ENCODE measurements around the gene EIF4E. TPM values are rescaled to one million over a fixed set of nuclear protein-coding genes. Genes with fewer than 3 reads are reported as not detected.
A peak's percentile ranks its signal among the peaks of the same experiment; 100 is the strongest.
"Not testable (repeated sequence)": the region's sequence is repeated elsewhere in the genome, so short reads cannot be mapped to it uniquely, and the experiment has no call there.

Gene EIF4E
- total RNA-seq, 1 donor from 2014 or later: 87.3 TPM

DNA sequence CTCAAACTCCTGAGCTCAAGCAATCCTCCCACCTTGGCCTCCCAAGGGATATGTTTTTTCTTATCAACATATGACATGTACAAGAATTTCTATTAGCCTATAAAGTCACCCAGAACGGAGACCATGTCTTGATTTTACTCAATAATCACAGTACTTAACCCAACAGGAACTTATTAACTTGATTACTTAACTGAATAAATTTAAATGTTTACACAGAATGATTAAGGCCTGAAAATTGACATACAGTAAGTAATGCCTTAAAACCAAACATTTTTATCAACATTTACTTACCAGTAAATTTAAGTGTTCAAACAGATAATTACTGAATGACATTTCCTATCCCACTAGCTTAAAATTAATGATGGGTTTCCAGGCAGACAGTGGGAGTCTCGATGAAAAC is 25.4 kb downstream of the EIF4E start:
- CTCF ChIA-PET: no interaction called here
- Mint-ChIP-seq H3K36me3 (ENCODE audit: low read depth) (peaks cover 51% of the 10 kb centered on the region), H3K27me3 (no peaks in the 10 kb centered on the region), H3K9me3 (no peaks in the 10 kb centered on the region), H3K4me1 (peaks cover 73% of the 10 kb centered on the region), H3K4me3 (no peak overlapping the region), H3K27ac (no peak overlapping the region)
- no peak for ATAC-seq (ENCODE audit: low read depth)
- TF ChIP-seq, protein P1, sequence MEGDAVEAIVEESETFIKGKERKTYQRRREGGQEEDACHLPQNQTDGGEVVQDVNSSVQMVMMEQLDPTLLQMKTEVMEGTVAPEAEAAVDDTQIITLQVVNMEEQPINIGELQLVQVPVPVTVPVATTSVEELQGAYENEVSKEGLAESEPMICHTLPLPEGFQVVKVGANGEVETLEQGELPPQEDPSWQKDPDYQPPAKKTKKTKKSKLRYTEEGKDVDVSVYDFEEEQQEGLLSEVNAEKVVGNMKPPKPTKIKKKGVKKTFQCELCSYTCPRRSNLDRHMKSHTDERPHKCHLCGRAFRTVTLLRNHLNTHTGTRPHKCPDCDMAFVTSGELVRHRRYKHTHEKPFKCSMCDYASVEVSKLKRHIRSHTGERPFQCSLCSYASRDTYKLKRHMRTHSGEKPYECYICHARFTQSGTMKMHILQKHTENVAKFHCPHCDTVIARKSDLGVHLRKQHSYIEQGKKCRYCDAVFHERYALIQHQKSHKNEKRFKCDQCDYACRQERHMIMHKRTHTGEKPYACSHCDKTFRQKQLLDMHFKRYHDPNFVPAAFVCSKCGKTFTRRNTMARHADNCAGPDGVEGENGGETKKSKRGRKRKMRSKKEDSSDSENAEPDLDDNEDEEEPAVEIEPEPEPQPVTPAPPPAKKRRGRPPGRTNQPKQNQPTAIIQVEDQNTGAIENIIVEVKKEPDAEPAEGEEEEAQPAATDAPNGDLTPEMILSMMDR (IDR thresholded peaks at IDR 0.05): no peak
- no peak for DNase-seq
- intact Hi-C loops (cut with micrococcal nuclease): no loop called here
- POLR2A ChIA-PET: no interaction called here

DNA sequence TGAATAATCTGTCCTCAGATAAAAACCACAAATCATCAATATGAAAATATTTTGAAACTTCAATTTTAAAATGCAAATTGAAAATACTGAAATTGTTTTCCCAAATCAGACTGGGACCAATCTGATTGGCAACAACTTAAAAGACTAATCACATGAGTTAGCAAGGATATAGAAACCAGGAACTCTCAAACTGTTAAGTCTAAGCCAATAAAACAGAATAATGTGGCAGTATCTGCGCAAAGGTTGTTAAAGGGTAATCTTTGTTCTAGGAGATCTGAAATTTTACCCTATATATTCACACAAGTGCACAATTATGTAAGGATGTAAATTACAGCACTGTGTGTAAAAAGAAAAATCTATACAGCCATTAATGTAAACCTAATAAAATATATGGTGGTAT is 29.7 kb downstream of the EIF4E start:
- H3K27me3 Mint-ChIP-seq: no peaks in the 10 kb centered on the region

DNA sequence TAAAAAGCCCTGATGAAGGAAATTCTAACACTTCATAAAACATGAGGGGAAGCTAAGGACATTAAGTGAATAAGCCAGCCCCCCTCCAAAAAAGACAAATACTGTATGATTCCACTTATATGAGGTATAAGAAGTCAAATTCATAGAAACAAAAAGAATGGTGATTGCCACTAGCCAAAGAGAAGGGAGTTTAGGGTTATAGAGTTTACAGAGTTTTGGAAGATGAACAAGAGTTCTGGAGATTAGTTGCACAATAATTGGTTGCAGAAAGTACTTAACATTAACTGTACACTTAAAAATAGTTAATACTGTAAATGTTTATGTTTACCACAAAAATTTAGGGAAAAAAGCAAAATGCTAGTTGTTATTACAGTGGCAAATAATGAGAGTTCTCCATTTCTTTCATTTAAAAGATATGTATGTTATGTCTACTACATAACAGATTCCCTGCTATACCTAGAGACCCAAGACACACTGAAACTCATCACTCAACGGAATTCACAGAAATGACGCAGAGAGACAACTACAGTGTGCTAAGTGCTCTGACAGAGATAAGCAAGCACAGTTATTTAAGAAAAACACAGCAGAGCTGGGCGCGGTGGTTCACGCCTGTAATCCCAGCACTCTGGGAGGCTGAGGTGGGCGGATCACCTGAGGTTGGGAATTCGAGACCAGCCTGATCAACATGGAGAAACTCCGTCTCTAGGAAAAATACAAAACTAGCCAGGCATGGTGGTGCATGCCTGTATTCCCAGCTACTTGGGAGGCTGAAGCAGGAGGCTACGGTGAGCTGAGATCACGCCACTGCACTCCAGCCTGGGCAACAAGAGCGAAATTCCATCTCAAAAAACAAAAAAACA is 37.2 kb downstream of the EIF4E start:
- ChIA-PET POLR2A (no interaction called here), CTCF (no interaction called here)
- H3K9me3 Mint-ChIP-seq: no peaks in the 10 kb centered on the region
- H3K27me3 Mint-ChIP-seq: no peaks in the 10 kb centered on the region
- TF ChIP-seq, protein P1 (IDR thresholded peaks at IDR 0.05): no peak
- H3K27ac Mint-ChIP-seq: peak overlapping the region; percentile 11
- no peak for DNase-seq
- intact Hi-C loops (cut with micrococcal nuclease): no loop called here
- H3K36me3 Mint-ChIP-seq (ENCODE audit: low read depth): peaks cover 71% of the 10 kb centered on the region
- H3K4me3 Mint-ChIP-seq: no peak overlapping the region
- H3K4me1 Mint-ChIP-seq: peaks cover 4% of the 10 kb centered on the region
- no peak for ATAC-seq (ENCODE audit: low read depth)

More for the DNA sequence above, 29.7 kb downstream of the EIF4E start:
- intact Hi-C loops (cut with micrococcal nuclease): no loop called here
- no peak overlapping the region for H3K4me3 Mint-ChIP-seq
- ATAC-seq (ENCODE audit: low read depth) (no peak), DNase-seq (no peak)
- no peaks in the 10 kb centered on the region for H3K9me3 Mint-ChIP-seq
- TF ChIP-seq, protein P1 (IDR thresholded peaks at IDR 0.05): no peak
- peaks cover 40% of the 10 kb centered on the region for H3K4me1 Mint-ChIP-seq
- ChIA-PET CTCF (no interaction called here), POLR2A (no interaction called here)
- peaks cover 65% of the 10 kb centered on the region for H3K36me3 Mint-ChIP-seq (ENCODE audit: low read depth)
- no peak overlapping the region for H3K27ac Mint-ChIP-seq

DNA sequence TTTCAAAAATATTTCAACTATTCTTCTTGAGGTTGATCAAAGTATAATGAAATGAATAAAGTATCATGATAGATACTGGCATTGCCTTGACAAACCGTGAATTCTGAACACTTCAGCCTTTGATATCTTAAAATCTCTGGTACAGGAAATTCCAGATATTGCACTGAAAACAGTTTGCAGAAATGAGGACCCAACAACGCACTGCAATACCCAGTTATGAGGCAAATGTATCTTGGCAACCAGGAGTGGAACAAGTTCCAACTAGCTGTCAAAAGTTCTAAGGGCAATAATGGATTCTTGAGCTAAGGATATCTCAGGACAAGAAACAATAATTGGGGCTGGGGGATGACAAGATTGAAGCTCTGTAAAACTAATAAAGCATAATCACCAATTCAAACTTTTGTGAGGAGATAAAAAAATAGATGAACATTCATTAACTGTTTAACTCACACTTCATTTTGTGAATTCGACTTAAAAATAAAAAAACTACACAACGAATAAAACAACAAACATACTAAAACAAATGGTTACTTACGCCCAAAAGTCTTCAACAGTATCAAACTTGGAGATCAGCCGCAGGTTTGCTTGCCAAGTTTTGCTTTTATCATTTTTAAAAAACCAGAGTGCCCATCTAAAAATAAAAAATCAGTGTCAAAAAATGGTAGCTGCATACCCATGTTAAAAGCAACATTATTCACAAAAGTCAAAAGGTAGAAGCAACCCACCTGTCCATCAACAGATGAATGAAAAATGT is 38.1 kb downstream of the EIF4E start:
- ChIA-PET POLR2A (no interaction called here), CTCF (no interaction called here)
- intact Hi-C loops (cut with micrococcal nuclease): no loop called here
- Mint-ChIP-seq H3K9me3 (no peaks in the 10 kb centered on the region), H3K4me3 (no peak overlapping the region), H3K4me1 (peaks cover 4% of the 10 kb centered on the region), H3K27ac (no peak overlapping the region), H3K27me3 (no peaks in the 10 kb centered on the region), H3K36me3 (ENCODE audit: low read depth) (peaks cover 75% of the 10 kb centered on the region)
- ATAC-seq (ENCODE audit: low read depth) (no peak), DNase-seq (no peak)
- TF ChIP-seq, protein P1 (IDR thresholded peaks at IDR 0.05): no peak

- peaks cover 2% of the 10 kb centered on the region for H3K4me1 Mint-ChIP-seq
- H3K27ac Mint-ChIP-seq: no peak overlapping the region
- DNase-seq: no peak
- ChIA-PET POLR2A (interaction anchor here (1.4 kb wide), 1 partner anchor 42 kb away, joined by 9 read pairs; the partner anchor contains the start of gene EIF4E), CTCF (no interaction called here)
- H3K9me3 Mint-ChIP-seq: no peaks in the 10 kb centered on the region
- intact Hi-C loops (cut with micrococcal nuclease): loop anchor here (5.0 kb wide), 1 partner anchor 420 kb away; no protein-coding TSS in a partner anchor
- H3K27me3 Mint-ChIP-seq: no peaks in the 10 kb centered on the region
- no peak overlapping the region for H3K4me3 Mint-ChIP-seq
- H3K36me3 Mint-ChIP-seq (ENCODE audit: low read depth): peaks cover 60% of the 10 kb centered on the region
- ATAC-seq (ENCODE audit: low read depth): no peak
- TF ChIP-seq, protein P1 (IDR thresholded peaks at IDR 0.05): no peak
These were observed 41.8 kb downstream of the EIF4E start for GRCh38 chr4:98887145-98887544.

DNA sequence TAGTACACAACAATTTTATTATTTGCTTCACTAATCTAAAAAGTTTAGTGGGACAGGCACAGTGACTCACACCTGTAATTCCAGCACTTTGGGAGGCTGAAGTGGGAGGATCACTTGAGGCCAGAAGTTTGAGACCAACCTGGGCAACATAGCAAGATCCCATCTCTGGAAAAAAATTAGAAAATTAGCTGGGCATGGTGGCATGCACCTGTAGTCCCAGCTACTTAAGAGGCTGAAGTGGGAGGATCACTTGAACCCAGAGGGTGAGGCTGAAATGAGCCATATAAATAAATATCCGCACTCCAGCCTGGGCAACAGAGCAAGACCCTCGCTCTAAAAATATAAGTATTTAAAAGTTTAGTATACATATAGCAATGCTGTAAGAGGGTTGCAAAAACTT is 42.6 kb downstream of the EIF4E start:
- not testable (repeated sequence) for ATAC-seq (ENCODE audit: low read depth); H3K27ac Mint-ChIP-seq; H3K27me3 Mint-ChIP-seq; H3K4me3 Mint-ChIP-seq; DNase-seq; H3K9me3 Mint-ChIP-seq; H3K4me1 Mint-ChIP-seq
- H3K36me3 Mint-ChIP-seq (ENCODE audit: low read depth): peaks cover 59% of the 10 kb centered on the region
- ChIA-PET CTCF (interaction anchor here (0.5 kb wide), 1 partner anchor 76 kb away, joined by 3 read pairs; no protein-coding TSS in a partner anchor), POLR2A (interaction anchor here (1.4 kb wide), 1 partner anchor 43 kb away, joined by 9 read pairs; the partner anchor contains the start of gene EIF4E)
- intact Hi-C loops (cut with micrococcal nuclease): loop anchor here (5.0 kb wide), 1 partner anchor 419 kb away; no protein-coding TSS in a partner anchor

DNA sequence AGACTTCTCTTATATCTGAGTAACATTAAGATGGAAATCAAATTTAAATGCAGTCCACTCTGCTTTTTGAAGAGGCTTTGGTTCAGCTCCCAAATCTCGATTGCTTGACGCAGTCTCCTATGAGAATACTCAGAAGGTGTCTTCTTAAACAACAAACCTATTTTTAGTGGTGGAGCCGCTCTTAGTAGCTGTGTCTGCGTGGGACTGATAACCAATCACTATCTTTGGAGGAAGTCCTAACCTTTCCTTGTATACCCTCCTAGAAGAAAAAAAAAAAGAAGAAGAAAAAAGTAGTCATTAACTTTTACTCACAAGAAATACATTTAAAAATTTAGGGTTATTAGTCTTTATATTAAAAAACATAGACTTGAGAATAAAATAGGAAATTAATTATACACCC is 48.0 kb downstream of the EIF4E start:
- DNase-seq; H3K27me3 Mint-ChIP-seq; intact Hi-C loops (cut with micrococcal nuclease); H3K27ac Mint-ChIP-seq; H3K4me1 Mint-ChIP-seq; CTCF ChIA-PET; H3K4me3 Mint-ChIP-seq; POLR2A ChIA-PET; H3K9me3 Mint-ChIP-seq; ATAC-seq (ENCODE audit: low read depth): not testable (repeated sequence)
- H3K36me3 Mint-ChIP-seq (ENCODE audit: low read depth): peaks cover 53% of the 10 kb centered on the region
